Ishikawa (cell line): ENCODE measurements around the gene MOB1A.

Source experiments
- CREB1 ChIP-seq: IDR thresholded peaks from 2 replicates; pipeline ENCODE4 v1.6.1; 2012; ENCODE audit warnings: low read depth
- EP300 ChIP-seq: IDR thresholded peaks from 2 replicates; pipeline ENCODE4 v1.6.1; 2012; ENCODE audit warnings: borderline replicate concordance
- RAD21 ChIP-seq: IDR thresholded peaks from 2 replicates; pipeline ENCODE4 v1.6.1; 2012; ENCODE audit warnings: low read depth

DNA sequence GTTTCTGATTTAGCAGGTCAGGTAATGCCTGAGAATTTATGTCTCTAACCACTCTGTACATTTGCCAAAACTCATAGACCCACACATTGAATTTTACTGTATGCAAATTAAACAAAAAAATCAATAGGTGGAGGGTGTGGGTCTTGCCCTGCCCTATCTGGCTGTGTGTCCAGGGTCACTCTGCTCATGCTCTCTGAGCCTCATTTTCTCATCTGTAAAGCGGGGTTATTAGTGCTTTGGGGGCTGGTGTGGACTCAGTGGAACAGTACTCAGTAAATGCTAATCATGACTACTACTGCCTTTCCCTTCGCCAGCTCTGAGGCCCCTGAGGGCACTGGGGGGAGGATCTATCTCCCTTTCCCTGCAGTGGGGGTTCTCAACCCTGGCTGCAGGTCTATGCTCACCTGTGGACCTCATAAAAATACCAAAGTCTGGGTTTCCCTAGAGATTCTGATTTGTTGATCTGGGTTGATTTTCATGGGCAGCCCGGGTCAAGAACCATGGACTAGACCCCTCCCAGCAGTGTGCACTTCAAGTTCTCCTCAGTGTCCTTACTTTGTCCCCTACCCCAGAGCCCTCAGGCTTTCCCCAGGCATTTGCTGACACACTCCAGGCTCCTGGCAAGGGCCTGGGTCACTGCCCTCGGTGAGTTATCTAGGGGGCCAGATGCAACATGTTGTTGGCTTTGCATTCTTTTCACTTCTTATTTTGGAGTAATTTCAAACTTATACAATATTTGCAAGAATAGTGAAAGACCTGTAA, 47.2 kb upstream of the MOB1A start:
- TF ChIP-seq CREB1: no peak
- no peak for TF ChIP-seq EP300
- no peak for TF ChIP-seq RAD21
